NCI-H2029 (cell line): ENCODE measurements around the gene TSEN54.

Experiments
- DNase-seq: peaks from one replicate; lab custom pipeline; 2025; lab: John Stamatoyannopoulos, UW

TSEN54 gene

GRCh38 chr17:75488693-75489510 lies 27.4 kb upstream of the TSEN54 start:
- DNase-seq, result no peak

GRCh38 chr17:75489511-75489955 lies 26.8 kb upstream of the TSEN54 start:
- no peak for DNase-seq

- no peak for DNase-seq
These were observed 26.1 kb upstream of the TSEN54 start for GRCh38 chr17:75490173-75490743.

- DNase-seq, result no peak
These were observed 25.2 kb upstream of the TSEN54 start for GRCh38 chr17:75490953-75491649.

GRCh38 chr17:75491680-75492079 lies 24.6 kb upstream of the TSEN54 start:
- no peak for DNase-seq

- DNase-seq, result no peak
These were observed 23.7 kb upstream of the TSEN54 start for GRCh38 chr17:75492555-75493168.

- no peak for DNase-seq
These were observed 22.7 kb upstream of the TSEN54 start for GRCh38 chr17:75493476-75494129.

GRCh38 chr17:75494326-75494877 lies 21.9 kb upstream of the TSEN54 start:
- no peak for DNase-seq

GRCh38 chr17:75496005-75496404 lies 20.3 kb upstream of the TSEN54 start:
- DNase-seq, result no peak

GRCh38 chr17:75498039-75498725 lies 18.1 kb upstream of the TSEN54 start:
- DNase-seq, result no peak

GRCh38 chr17:75498726-75499213 lies 17.6 kb upstream of the TSEN54 start:
- no peak for DNase-seq

GRCh38 chr17:75499313-75500022 lies 16.9 kb upstream of the TSEN54 start:
- no peak for DNase-seq

- no peak for DNase-seq
These were observed 15.7 kb upstream of the TSEN54 start for GRCh38 chr17:75500419-75501216.

GRCh38 chr17:75501378-75502071 lies 14.8 kb upstream of the TSEN54 start:
- DNase-seq, result no peak

GRCh38 chr17:75502072-75502720 lies 14.1 kb upstream of the TSEN54 start:
- DNase-seq, result no peak

- no peak for DNase-seq
These were observed 13.5 kb upstream of the TSEN54 start for GRCh38 chr17:75502721-75503329.

- DNase-seq, result no peak
These were observed 12.9 kb upstream of the TSEN54 start for GRCh38 chr17:75503337-75503950.
